Nucleus accumbens (tissue), 56 donors: Measurements from ENCODE around the gene CAPS.
A peak's percentile ranks its signal among the peaks of the same experiment; 100 is the strongest.
"Not testable (repeated sequence)": the region's sequence is repeated elsewhere in the genome, so short reads cannot be mapped to it uniquely, and the experiment has no call there.

Experiments
- DNase-seq, 56 donors: peaks; one replicate each; lab custom pipeline; 2025; lab: John Stamatoyannopoulos, UW

Gene CAPS

GRCh38 chr19:5913739-5914357, at the start of gene CAPS:
Gene CAPS, plus strand, starts transcription at chr19:5914254. Its CDS starts 153 bp downstream, at chr19:5914407.
- DNase-seq = peak in 21 of 56 donors; percentile 3 to 70 (median 18)

GRCh38 chr19:5864725-5865486, 49.1 kb upstream of the CAPS start:
- DNase-seq = no peak

GRCh38 chr19:5865772-5866171, 48.3 kb upstream of the CAPS start:
- DNase-seq = no peak

GRCh38 chr19:5867201-5868136, 46.6 kb upstream of the CAPS start:
- DNase-seq = no peak

GRCh38 chr19:5870986-5871394, 43.1 kb upstream of the CAPS start:
- DNase-seq = no peak

- no peak for DNase-seq
Observed at GRCh38 chr19:5873617-5874199, 40.3 kb upstream of the CAPS start.

GRCh38 chr19:5874496-5874895, 39.6 kb upstream of the CAPS start:
- not testable (repeated sequence) for DNase-seq

GRCh38 chr19:5877427-5877826, 36.6 kb upstream of the CAPS start:
- no peak for DNase-seq

GRCh38 chr19:5877882-5878281, 36.2 kb upstream of the CAPS start:
- DNase-seq = no peak

- DNase-seq = no peak
Observed at GRCh38 chr19:5880196-5880595, 33.9 kb upstream of the CAPS start.

- DNase-seq = peak in 3 of 56 donors; percentile 5 to 38 (median 12)
Observed at GRCh38 chr19:5880604-5881078, 33.4 kb upstream of the CAPS start.

GRCh38 chr19:5881543-5882299, 32.3 kb upstream of the CAPS start:
- DNase-seq = no peak

GRCh38 chr19:5882421-5882968, 31.6 kb upstream of the CAPS start:
- DNase-seq = no peak

- DNase-seq = not testable (repeated sequence)
Observed at GRCh38 chr19:5883157-5883873, 30.7 kb upstream of the CAPS start.

- not testable (repeated sequence) for DNase-seq
Observed at GRCh38 chr19:5884065-5884811, 29.8 kb upstream of the CAPS start.

GRCh38 chr19:5889288-5889971, 24.6 kb upstream of the CAPS start:
- no peak for DNase-seq

GRCh38 chr19:5890099-5890498, 24.0 kb upstream of the CAPS start:
- DNase-seq = no peak
